GM21619 (cell line): ENCODE results near the gene GABRG1.

Experiments used
- ATAC-seq: cut with Tn5 transposase; IDR thresholded peaks from one replicate; pipeline ENCODE4 v1.9.1; 2021; ENCODE audit not compliant: unreplicated experiment

Gene GABRG1

DNA sequence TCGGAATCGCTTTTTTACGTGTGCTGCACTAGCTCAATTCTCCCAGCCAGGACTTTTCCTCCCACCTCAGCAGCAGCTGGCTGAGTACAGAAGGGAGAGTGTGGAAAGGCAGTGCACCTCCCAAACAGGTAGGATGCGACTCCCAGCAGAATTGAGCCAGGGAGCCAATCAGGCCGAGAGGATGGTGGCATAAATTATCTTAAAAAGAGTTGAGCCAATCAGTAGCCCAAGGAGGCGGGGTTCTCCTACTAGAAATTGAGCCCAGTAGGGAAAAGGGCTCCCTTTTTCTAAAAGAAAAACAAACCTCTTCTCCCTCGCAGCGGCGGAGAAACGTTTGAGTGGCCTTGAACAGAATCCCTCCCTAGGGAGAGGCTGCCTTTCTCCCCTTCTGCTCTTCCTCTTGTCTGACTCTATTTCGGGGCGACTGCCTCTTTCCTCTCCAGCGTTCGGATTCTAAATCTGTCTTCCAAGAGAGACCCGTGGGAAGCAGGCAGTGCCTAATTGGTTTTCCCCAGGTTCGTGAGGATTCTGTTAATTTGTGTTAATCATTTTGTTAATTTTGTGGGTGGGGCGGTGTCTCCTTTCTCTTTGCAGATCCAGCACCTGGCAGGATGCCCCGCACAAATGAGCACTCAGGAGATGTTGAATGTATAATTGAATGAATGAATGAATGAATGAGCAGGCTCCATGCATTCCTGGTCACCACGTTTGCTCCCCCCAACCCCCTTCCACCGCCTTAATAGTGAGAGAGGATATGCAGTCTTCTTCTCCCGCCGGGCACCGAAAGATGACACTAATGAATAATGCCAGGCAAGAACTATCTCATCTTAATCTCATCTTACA lies at the start of gene GABRG1:
Gene GABRG1, minus strand, starts transcription at position 142 of the 843 bp plus-strand sequence. Its CDS starts 141 bp downstream, at position 1.
- no peak for ATAC-seq

DNA sequence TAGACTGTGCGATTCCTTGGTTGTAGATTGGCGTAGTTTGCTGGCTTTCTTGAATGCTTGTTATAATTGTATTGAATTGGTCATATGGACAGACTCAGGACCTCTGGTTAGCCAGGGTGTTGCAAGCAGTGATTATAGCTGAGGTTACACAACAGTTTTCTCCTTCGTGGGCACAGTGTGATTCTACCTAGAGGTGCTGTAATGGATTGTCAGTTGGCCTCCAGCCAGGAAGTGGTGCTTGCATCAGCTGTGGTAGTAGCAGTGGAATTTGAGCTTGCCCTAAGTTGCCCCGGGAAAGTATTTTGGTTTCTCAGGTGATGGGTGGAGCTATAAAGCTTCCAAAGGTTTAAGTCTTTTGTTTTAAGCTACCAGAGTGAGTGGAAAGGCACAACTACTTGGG lies 23.1 kb upstream of the GABRG1 start:
- ATAC-seq = no peak

DNA sequence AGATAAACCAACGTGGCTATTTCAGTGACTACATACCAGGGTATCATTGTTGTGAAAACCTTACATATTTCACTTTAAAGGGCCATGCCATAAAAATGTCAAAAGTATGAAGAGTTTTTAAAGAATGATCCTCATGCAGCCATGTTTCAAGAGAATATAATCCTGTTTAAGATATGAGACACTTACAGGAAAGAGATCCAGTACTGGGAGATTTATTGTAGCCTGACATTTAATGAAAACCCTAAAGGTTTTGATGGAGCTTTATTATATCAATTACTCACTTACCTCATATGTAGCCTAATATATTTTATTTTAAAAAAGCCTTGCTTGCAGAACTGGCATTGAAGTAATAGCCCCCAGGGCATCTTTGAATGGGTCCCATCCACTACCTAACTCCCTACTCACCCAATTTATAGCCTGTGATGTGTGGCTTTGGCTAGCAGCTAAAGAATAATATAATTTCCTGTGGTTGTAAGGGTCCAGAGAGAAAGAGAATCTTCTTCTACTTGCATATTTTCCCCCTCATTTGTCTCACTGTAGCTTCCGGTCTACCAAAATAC lies 7.7 kb upstream of the GABRG1 start:
- no peak for ATAC-seq

DNA sequence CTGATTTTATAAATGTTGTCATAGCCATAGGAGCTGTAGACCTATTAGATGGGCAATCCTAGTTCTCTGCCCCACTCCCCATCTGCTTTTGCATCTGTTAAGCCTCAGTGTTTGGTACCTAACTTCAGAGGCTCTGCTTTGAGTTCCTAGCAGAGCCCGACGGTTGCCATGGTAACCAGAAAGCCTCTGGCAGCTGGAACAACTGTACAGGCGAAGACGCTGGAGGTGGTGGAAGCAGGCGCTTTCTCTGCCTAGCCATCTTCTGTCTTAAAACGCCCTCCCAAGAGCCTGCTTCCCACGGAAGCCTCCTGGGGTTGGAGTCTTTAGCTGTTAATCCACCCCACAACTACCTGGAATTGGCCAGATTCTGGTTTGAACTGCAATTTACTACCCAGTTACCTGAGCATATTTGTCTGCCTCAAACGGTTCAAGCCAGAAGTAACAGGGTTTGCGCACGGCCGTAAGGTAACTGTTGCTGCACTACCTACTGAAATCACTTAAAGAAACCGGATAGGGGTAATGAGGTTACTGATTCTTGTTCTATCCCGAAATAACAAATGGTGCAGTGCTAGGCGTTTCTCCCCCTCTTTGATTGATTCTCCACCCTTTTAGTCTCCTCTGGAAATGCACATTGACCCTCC lies 1.0 kb upstream of the GABRG1 start:
- no peak for ATAC-seq

DNA sequence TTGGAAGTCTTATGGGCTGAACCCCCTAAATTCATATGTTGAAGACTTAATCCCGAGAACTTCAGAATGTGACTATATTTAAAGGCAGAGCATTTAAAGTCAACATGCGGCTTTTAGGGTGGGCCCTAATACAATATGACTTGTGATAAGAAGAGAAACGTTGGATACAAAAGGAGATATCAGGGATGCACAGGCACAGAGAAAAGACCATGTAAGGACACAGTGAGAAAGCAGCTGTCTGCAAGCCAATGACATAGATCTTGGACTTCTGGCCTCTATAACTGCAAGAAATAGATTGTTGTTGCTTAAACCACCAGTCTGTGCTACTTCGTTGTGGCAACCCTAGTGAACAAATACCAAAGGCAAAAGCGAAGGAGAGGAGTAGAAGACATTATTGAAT lies 42.2 kb downstream of the GABRG1 start:
- ATAC-seq = no peak

DNA sequence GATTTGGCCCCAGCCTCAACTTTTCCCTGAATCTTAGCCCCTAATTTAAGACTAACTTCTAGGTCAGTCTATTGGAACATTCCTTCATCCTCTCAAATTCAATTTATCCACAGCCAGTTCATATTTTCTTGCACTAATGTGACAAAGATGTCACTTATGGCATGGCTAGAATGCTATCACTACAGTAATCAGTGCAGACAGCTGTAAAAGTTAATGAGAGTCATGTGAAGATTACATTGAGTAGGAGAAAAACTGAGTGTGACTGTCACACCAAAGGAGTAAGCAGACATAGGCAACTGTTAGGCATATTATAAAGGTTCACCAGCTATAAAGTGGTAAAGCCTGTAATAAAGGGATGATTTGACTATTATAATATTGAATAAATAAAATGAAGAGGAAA lies 42.6 kb downstream of the GABRG1 start:
- ATAC-seq = no peak

DNA sequence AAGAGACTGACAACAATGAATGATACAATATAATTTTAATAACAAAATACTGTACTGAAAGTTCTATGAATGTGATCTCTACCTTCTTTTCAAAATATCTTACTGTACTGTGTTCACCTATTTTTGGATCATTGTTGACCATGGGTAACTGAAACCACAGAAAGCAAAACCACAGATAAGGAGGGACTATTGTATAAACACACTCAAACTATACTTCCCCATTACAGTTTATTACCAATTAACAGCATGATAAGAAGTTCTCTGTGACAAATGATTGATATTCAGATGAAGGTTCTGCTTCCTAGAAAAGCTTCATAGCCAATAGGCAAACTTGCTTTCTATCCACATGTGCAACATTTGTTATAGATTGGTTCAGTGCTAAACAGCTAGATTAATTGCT lies 50.1 kb downstream of the GABRG1 start:
- no peak for ATAC-seq

DNA sequence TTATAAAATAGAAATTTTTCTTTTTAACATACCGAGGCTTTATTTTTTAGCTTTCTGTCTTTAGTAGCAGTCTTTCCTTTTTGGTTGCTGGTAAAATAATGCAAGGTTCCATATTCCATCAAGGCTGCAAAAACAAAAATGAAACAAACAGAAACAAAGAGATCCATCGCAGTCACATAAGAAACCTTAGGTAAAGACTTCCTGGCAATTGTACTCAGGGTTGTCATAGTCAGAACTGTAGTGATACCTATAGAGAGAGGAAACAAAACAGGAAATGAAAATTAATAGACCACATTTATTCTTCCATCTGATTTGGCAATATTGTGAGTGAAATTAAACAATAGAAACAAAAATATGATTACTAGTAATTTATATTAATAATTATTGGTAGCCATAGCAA lies 72.5 kb downstream of the GABRG1 start:
- ATAC-seq = no peak

DNA sequence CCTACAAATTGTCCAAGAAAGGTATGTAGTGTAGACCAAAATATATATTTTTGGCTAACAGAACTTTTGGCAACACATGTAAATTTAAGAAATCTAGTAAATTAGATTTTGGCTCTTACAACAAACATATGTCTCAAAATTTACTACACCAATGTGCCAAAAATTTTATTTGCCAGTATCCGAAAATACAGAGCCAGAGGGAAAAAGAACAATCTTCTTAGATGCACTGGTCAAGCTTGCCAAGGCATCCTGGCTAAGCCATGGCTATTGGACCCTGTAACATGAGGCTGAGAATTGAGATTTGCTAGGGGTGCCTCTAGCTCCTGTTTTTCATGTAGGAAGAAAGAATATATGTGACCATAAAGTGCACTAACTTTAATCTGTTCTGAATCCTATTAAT lies 91.8 kb downstream of the GABRG1 start:
- no peak for ATAC-seq

DNA sequence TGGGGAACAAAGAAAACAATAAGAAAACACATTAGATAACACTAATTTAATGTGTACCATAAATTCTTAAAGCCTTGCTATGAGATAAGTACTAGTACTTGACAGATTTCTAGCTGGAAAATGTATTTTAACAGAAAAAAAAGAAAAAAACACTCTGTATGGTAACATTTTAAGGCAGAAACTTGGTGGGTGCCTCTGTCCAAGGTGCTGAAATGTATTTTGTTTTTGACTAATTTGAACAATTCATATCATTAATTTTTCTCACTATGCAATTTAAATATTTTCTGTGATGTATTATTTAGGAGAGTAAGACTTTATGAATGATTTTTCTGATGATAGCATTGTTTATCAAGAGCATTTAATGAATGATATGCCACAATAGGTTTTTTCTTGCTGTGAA lies 107.5 kb downstream of the GABRG1 start:
- ATAC-seq = no peak

DNA sequence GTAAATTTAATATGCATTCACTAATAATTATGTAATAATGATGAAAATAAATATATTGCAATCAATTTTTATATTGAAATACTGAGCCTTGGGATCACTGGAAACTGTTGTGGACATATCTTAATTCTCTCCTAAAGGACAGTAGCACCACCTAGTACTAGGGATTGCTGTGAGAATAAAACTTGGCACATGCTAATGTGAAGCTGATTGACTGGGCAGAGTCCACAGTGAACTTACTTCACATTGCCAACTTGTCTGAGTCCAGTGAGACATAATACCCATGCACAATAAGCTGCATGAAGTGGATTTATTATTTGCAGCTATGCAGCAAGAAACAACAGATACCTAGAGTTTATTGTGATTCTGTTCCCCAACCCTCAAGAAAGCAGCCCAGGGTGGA lies 131.1 kb downstream of the GABRG1 start:
- no peak for ATAC-seq

DNA sequence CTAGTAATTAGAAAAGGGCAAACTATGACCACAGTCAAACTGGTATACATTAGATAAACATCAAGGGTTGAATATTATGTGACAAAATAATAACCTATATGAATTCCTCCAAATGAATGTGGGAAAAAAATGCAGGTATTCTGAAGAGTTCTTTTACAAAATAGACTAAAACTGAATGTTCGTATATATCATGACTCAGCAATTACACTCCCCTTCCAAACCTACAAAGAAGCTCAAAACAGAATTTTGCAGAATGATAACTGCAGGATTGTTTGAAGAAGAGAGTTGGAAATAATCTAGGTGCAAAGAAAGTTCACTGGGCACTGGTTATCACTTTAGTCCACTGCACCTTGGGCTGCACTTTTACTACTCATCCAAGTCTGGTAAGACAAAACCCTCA lies 134.1 kb downstream of the GABRG1 start:
- no peak for ATAC-seq

DNA sequence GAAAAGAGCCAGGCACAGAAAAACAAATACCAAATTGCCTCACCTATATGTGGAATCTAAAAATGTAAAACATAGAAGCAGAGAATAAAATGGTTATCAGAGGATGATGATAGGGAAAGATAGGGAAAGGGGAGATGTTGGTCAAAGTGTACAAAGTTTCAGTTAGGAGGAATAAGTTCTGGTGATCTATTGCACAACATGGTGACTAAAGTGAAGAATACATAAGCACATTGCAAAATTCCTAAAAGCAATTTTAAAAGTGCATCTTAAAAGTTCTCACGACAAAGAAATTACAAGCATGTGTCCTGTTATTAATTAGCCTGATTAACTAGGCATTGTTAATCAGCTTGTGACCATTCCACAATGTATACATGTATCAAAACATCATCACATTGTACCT lies 136.0 kb downstream of the GABRG1 start:
- no peak for ATAC-seq
